Peyer's patch (tissue), 4 donors: ENCODE measurements around the gene WNT3A.
"Not testable (repeated sequence)": the region's sequence is repeated elsewhere in the genome, so short reads cannot be mapped to it uniquely, and the experiment has no call there.

Experiments used
- POLR2A ChIP-seq, 2 donors: fragments of 450-650 bp; IDR thresholded peaks; one replicate each; pipeline ENCODE4 v1.5.1; 2017; ENCODE audit warnings: antibody characterized with exemption in 2 of 2, mild to moderate bottlenecking in 2 of 2, moderate library complexity in 2 of 2
- TF ChIP-seq, protein P1 (sequence below), 6 experiments: fragments of 450-650 bp in 4 of 6; fragments of 200-600 bp in 2 of 6; sonication (generic) in 1 of 6; IDR thresholded peaks; one replicate each; pipeline ENCODE4 v1.5.1; 2017 to 2019; ENCODE audit warnings: antibody characterized with exemption in 6 of 6, mild to moderate bottlenecking in 3 of 6, moderate library complexity in 1 of 6

DNA sequence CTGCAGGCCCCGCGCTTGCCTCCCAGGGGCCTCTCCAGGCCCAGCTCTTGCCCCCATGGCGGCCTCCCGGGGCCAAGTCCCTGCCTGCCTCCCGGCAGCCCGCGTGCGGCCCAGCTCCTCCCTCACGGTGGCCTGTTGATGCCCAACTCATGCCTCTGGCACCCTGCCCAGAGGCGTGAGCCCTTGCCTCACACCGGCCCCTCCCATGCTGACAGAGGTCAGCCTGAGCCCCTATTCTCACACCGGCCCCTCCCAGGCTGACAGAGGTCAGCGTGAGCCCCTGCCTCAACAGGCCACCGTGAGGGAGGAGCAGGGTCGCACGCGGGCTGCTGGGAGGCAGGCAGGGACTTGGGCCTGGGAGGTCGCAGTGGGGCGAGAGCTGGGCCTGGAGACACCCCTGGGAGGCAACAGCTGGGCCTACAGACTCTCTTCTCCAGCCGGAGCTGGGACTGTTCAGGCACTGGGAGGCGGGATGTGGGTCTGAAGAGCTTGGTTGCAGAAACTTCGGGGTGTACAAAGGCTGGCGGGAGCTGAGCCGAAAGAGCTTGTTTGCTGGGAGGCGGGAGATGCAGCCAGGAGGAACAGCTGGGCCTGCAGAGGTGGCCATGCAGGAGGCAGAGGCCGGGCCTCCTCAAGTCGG lies 35.0 kb upstream of the WNT3A start:
- TF ChIP-seq, protein P1, sequence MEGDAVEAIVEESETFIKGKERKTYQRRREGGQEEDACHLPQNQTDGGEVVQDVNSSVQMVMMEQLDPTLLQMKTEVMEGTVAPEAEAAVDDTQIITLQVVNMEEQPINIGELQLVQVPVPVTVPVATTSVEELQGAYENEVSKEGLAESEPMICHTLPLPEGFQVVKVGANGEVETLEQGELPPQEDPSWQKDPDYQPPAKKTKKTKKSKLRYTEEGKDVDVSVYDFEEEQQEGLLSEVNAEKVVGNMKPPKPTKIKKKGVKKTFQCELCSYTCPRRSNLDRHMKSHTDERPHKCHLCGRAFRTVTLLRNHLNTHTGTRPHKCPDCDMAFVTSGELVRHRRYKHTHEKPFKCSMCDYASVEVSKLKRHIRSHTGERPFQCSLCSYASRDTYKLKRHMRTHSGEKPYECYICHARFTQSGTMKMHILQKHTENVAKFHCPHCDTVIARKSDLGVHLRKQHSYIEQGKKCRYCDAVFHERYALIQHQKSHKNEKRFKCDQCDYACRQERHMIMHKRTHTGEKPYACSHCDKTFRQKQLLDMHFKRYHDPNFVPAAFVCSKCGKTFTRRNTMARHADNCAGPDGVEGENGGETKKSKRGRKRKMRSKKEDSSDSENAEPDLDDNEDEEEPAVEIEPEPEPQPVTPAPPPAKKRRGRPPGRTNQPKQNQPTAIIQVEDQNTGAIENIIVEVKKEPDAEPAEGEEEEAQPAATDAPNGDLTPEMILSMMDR (IDR thresholded peaks at IDR 0.05), result not testable (repeated sequence)
- TF ChIP-seq POLR2A (IDR thresholded peaks at IDR 0.05), result not testable (repeated sequence)
